H1 (cell line): ENCODE data around the gene RSAD2. TPM values are rescaled to one million over a fixed set of nuclear protein-coding genes. Genes with fewer than 3 reads are reported as not detected.

Experiments used
- CTCF ChIA-PET: fragments of 300-600 bp; sonication (Branson Sonifier 250); formaldehyde crosslinking; loops from one replicate; lab custom pipeline; 2021; ENCODE audit not compliant: partially characterized antibody; lab: Charles Lee
- POLR2A ChIA-PET: fragments of 300-600 bp; sonication (Branson Sonifier 250); formaldehyde crosslinking; loops from one replicate; lab custom pipeline; 2021; ENCODE audit warnings: inconsistent platforms; ENCODE audit not compliant: partially characterized antibody; lab: Charles Lee
- DNase-seq, 2 experiments: peaks; one replicate each; pipeline versions ENCODE4 v3.0.0 to v3.0.0-alpha.2; 2010 to 2022; ENCODE audit warnings: low spot score in 2 of 2, low read depth in 1 of 2, mixed read lengths in 1 of 2
- FAIRE-seq: peaks from 2 replicates; lab custom pipeline; 2011; peaks lifted over from hg19 to GRCh38; lab: Jason Lieb, UNC
- H2AFZ ChIP-seq: 2 replicates; pipeline ENCODE4 v1.8.1; 2012; ENCODE audit warnings: low read length, inconsistent platforms
- H2AK5ac ChIP-seq: 2 replicates; pipeline ENCODE4 v1.6.1; 2013; ENCODE audit warnings: low read depth, low read length
- H2BK120ac ChIP-seq: replicated peaks from 2 replicates; pipeline ENCODE3; 2013; ENCODE audit warnings: low read depth, low read length, inconsistent platforms
- H2BK12ac ChIP-seq: 2 replicates; pipeline ENCODE4 v1.6.1; 2013; ENCODE audit warnings: low read depth, low read length
- H2BK15ac ChIP-seq: 2 replicates; pipeline ENCODE4 v1.6.1; 2013; ENCODE audit warnings: low read length
- H2BK20ac ChIP-seq: 2 replicates; pipeline ENCODE4 v1.6.1; 2013; ENCODE audit warnings: low read length
- H2BK5ac ChIP-seq: 2 replicates; pipeline ENCODE4 v1.6.1; 2013; ENCODE audit warnings: low read depth, low read length
- H3K14ac ChIP-seq: 2 replicates; pipeline ENCODE4 v1.6.1; 2013; ENCODE audit warnings: inconsistent platforms; ENCODE audit not compliant: insufficient read length
- H3K18ac ChIP-seq: 2 replicates; pipeline ENCODE4 v1.6.1; 2013; ENCODE audit warnings: low read length; ENCODE audit errors: extremely low read depth
- H3K23ac ChIP-seq: 2 replicates; pipeline ENCODE4 v1.6.1; 2013; ENCODE audit warnings: inconsistent platforms; ENCODE audit not compliant: insufficient read length
- H3K23me2 ChIP-seq: 2 replicates; pipeline ENCODE4 v1.6.1; 2013; ENCODE audit warnings: low read depth, low read length
- H3K27ac ChIP-seq: 2 replicates; pipeline ENCODE4 v1.6.1; 2011; ENCODE audit warnings: low read depth, low read length, inconsistent platforms
- H3K27me3 ChIP-seq, 4 experiments: replicated peaks in 1 of 4; 1 replicate in 1 of 4; 2 replicates in 3 of 4; pipeline versions ENCODE4 v1.6.1 to v1.8.1; 2011 to 2013; ENCODE audit warnings: low read length in 3 of 4, mild to moderate bottlenecking in 3 of 4, inconsistent platforms in 2 of 4, mixed read lengths in 2 of 4, moderate library complexity in 1 of 4; ENCODE audit not compliant: control insufficient read depth in 3 of 4, insufficient read depth in 3 of 4; ENCODE audit errors: extremely low read depth in 1 of 4
- H3K36me3 ChIP-seq, 4 experiments: 2 replicates each; pipeline versions ENCODE4 v1.6.1 to v1.8.1; 2011 to 2013; ENCODE audit warnings: mild to moderate bottlenecking in 4 of 4, low read length in 3 of 4, moderate library complexity in 2 of 4, control low read depth in 1 of 4, inconsistent platforms in 1 of 4; ENCODE audit not compliant: insufficient read depth in 4 of 4, control insufficient read depth in 2 of 4
- H3K4ac ChIP-seq: replicated peaks from 2 replicates; pipeline ENCODE3; 2013; ENCODE audit warnings: low read length, low read depth, mixed read lengths, inconsistent platforms; ENCODE audit not compliant: insufficient read length
- H3K4me1 ChIP-seq, 4 experiments: replicated peaks in 1 of 4; 1 replicate in 1 of 4; 2 replicates in 3 of 4; pipeline versions ENCODE4 v1.6.1 to v1.8.1; 2011 to 2013; ENCODE audit warnings: low read length in 3 of 4, inconsistent platforms in 2 of 4, mixed read lengths in 1 of 4; ENCODE audit not compliant: insufficient read depth in 4 of 4, control insufficient read depth in 3 of 4
- H3K4me2 ChIP-seq, 2 experiments: 2 replicates each; pipeline versions ENCODE4 v1.6.1 to v1.8.1; 2011 to 2013; ENCODE audit warnings: low read depth in 2 of 2, low read length in 2 of 2, control low read depth in 1 of 2, inconsistent platforms in 1 of 2, mild to moderate bottlenecking in 1 of 2; ENCODE audit not compliant: insufficient read depth in 1 of 2
- H3K4me3 ChIP-seq, 4 experiments: fragments of 200-600, 300-600 bp in 1 of 4; sonication (generic), shearing (Covaris generic), sonication (Bioruptor Twin) in 1 of 4; 2 replicates each; pipeline versions ENCODE4 v1.5.1 to v1.8.1; 2011 to 2016; ENCODE audit warnings: low read length in 4 of 4, low read depth in 3 of 4, control low read depth in 2 of 4, inconsistent platforms in 2 of 4, mild to moderate bottlenecking in 2 of 4, mixed read lengths in 1 of 4, moderate library complexity in 1 of 4; ENCODE audit not compliant: insufficient read depth in 2 of 4; ENCODE audit errors: extremely low read depth in 1 of 4
- H3K56ac ChIP-seq: replicated peaks from 2 replicates; pipeline ENCODE3; 2013; ENCODE audit warnings: low read depth, mild to moderate bottlenecking, mixed read lengths, low read length, inconsistent platforms; ENCODE audit not compliant: insufficient read length
- H3K79me1 ChIP-seq: 2 replicates; pipeline ENCODE4 v1.6.1; 2013; ENCODE audit warnings: low read depth, low read length, control low read depth
- H3K79me2 ChIP-seq, 2 experiments: 2 replicates each; pipeline versions ENCODE4 v1.6.1 to v1.8.1; 2012 to 2013; ENCODE audit warnings: low read length in 2 of 2, mild to moderate bottlenecking in 2 of 2, inconsistent platforms in 1 of 2; ENCODE audit not compliant: insufficient read depth in 2 of 2, control insufficient read depth in 1 of 2
- H3K9ac ChIP-seq, 4 experiments: replicated peaks in 1 of 4; 1 replicate in 1 of 4; 2 replicates in 3 of 4; pipeline versions ENCODE4 v1.6.1 to v1.8.1; 2011 to 2013; ENCODE audit warnings: low read depth in 3 of 4, low read length in 3 of 4, control low read depth in 2 of 4, mild to moderate bottlenecking in 2 of 4, moderate library complexity in 2 of 4, inconsistent platforms in 1 of 4; ENCODE audit errors: extremely low read depth in 1 of 4
- H3K9me3 ChIP-seq, 2 experiments: 2 replicates each; pipeline versions ENCODE4 v1.6.1 to v1.8.1; 2012 to 2013; ENCODE audit warnings: mild to moderate bottlenecking in 2 of 2, moderate library complexity in 2 of 2, control low read depth in 1 of 2, inconsistent platforms in 1 of 2, low read depth in 1 of 2, low read length in 1 of 2, mixed read lengths in 1 of 2; ENCODE audit not compliant: insufficient read depth in 2 of 2
- H4K20me1 ChIP-seq, 2 experiments: replicated peaks in 1 of 2; 2 replicates each; pipeline versions ENCODE3 to v1.8.1; 2011 to 2013; ENCODE audit warnings: inconsistent platforms in 2 of 2, low read length in 2 of 2, mild to moderate bottlenecking in 1 of 2; ENCODE audit not compliant: insufficient read depth in 2 of 2, control insufficient read depth in 1 of 2
- H4K5ac ChIP-seq: 2 replicates; pipeline ENCODE4 v1.6.1; 2013; ENCODE audit warnings: low read length, low read depth, mixed read lengths, inconsistent platforms; ENCODE audit not compliant: insufficient read length
- H4K8ac ChIP-seq: 2 replicates; pipeline ENCODE4 v1.8.0; 2013; ENCODE audit warnings: mild to moderate bottlenecking, moderate library complexity, low read length, inconsistent platforms; ENCODE audit not compliant: insufficient read depth; ENCODE audit errors: extremely low read depth
- H4K91ac ChIP-seq: replicated peaks from 2 replicates; pipeline ENCODE3; 2013; ENCODE audit warnings: low read length, mixed read lengths, inconsistent platforms; ENCODE audit not compliant: insufficient read length
- ASH2L ChIP-seq: fragments of 200-600, 300-600 bp; sonication (generic); IDR thresholded peaks from one replicate; pipeline ENCODE4 v1.7.1; 2017; ENCODE audit warnings: low read length
- ATF2 ChIP-seq: IDR thresholded peaks from 2 replicates; pipeline ENCODE4 v1.6.1; 2012; ENCODE audit warnings: low read length, inconsistent platforms
- BRCA1 ChIP-seq: IDR thresholded peaks from 2 replicates; pipeline ENCODE4 v1.6.1; 2012; ENCODE audit warnings: low read depth, low read length, improper control_type of control experiment
- KDM5A ChIP-seq: fragments of 200-600 bp; IDR thresholded peaks from 2 replicates; pipeline ENCODE4 v1.7.1; 2012; ENCODE audit warnings: mild to moderate bottlenecking, low read length, inconsistent platforms, mixed read lengths
- NRF1 ChIP-seq: IDR thresholded peaks from 2 replicates; pipeline ENCODE4 v1.6.1; 2011; ENCODE audit warnings: mild to moderate bottlenecking, low read depth, low read length, improper control_type of control experiment
- SIN3A ChIP-seq, 2 experiments: IDR thresholded peaks in 1 of 2; conservative IDR thresholded peaks in 1 of 2; 2 replicates each; pipeline ENCODE4 v1.6.1; 2011 to 2012; ENCODE audit warnings: low read length in 2 of 2, improper control_type of control experiment in 1 of 2, low read depth in 1 of 2, mild to moderate bottlenecking in 1 of 2
- SP1 ChIP-seq: IDR thresholded peaks from 2 replicates; pipeline ENCODE4 v1.6.1; 2011; ENCODE audit warnings: low read depth, low read length
- TAF1 ChIP-seq: IDR thresholded peaks from 2 replicates; pipeline ENCODE4 v1.6.1; 2011; ENCODE audit warnings: mild to moderate bottlenecking, low read depth, low read length
- TCF12 ChIP-seq: IDR thresholded peaks from 2 replicates; pipeline ENCODE4 v1.6.1; 2011; ENCODE audit warnings: low read depth, mild to moderate bottlenecking, low read length
- WGBS, 2 experiments: shearing (Covaris generic) in 1 of 2; methylation state at CpG; one replicate each; pipeline versions ENCODE4 v1.1.6 to v1.1.7; 2013 to 2015; ENCODE audit warnings: low lambda C conversion rate in 2 of 2, mixed read lengths in 2 of 2, inconsistent platforms in 1 of 2, low coverage in 1 of 2, missing lambda C conversion rate in 1 of 2; ENCODE audit not compliant: insufficient replicate concordance in 2 of 2, insufficient coverage in 1 of 2, insufficient read length in 1 of 2; ENCODE audit errors: extremely low coverage in 1 of 2, missing lambda C conversion rate in 1 of 2; 5-methylcytosine and 5-hydroxymethylcytosine counted together
- polyA plus RNA-seq, 7 experiments: library from polyadenylated mRNA; depleted of rRNA in 3 of 7; stranded (reverse) in 5 of 7; unstranded in 2 of 7; fragments of >200 nt in 5 of 7; fragments of 200-250 nt in 2 of 7; gene quantifications; 1 replicate in 5 of 7; 2 replicates in 1 of 7; 4 replicates in 1 of 7; pipeline versions ENCODE4 v1.2.1 to v1.2.3, GENCODE V29; 2011 to 2013; ENCODE audit warnings: missing spikeins in 2 of 7, mixed read lengths in 2 of 7
- total RNA-seq: library from RNA; stranded (reverse); fragmentation: NEBNext Ultra II Directional; extraction: Animal tissue kit (Norgen Biotek cat#: 25700); gene quantifications from 2 replicates; pipeline ENCODE4 v1.2.1, GENCODE V29; 2021
- TF ChIP-seq, protein P1 (sequence below): IDR thresholded peaks from 2 replicates; pipeline ENCODE4 v1.6.1; 2011; ENCODE audit warnings: low read depth, mild to moderate bottlenecking, low read length; ENCODE audit not compliant: insufficient read depth
- TF ChIP-seq, protein P2 (sequence below): IDR thresholded peaks from 2 replicates; pipeline ENCODE4 v1.6.1; 2012; ENCODE audit warnings: inconsistent platforms

The RSAD2 gene
- total and polyA plus RNA-seq, 2 of the 8 experiments (the other 6 are each of a cell fraction or from before 2014, with no cell fraction given): not detected

- Histone ChIP-seq H3K23me2 (no peaks in the 10 kb centered on the region), H3K27me3 (no peaks in the 10 kb centered on the region), H3K56ac (no peak overlapping the region), H3K27ac (no peak overlapping the region), H3K4me1 (peaks cover 0 to 14% (median 5%) of the 10 kb centered on the region in 4 experiments; a peak in 5 of 7 replicates), H2BK20ac (no peak overlapping the region), H3K9me3 (no peaks in the 10 kb centered on the region), H3K14ac (no peak overlapping the region), H2BK12ac (no peak overlapping the region), H3K18ac (no peak overlapping the region), H3K4ac (no peak overlapping the region), H3K4me3 (no peak overlapping the region), H4K8ac (no peak overlapping the region), H3K79me2 (peaks cover 0 to 18% of the 10 kb centered on the region in 2 experiments; a peak in 2 of 4 replicates), H4K91ac (no peak overlapping the region), H2AFZ (no peak overlapping the region), H2BK120ac (no peak overlapping the region), H3K79me1 (peaks cover 4% of the 10 kb centered on the region; the same call in 1 of the 2 replicates), H2BK15ac (no peak overlapping the region), H2BK5ac (no peak overlapping the region), H3K23ac (no peak overlapping the region), H3K36me3 (no peaks in the 10 kb centered on the region; a peak in 1 of 8 replicates), H3K4me2 (no peak overlapping the region), H4K5ac (no peak overlapping the region), H3K9ac (no peak overlapping the region), H2AK5ac (no peak overlapping the region), H4K20me1 (peaks cover 3 to 4% of the 10 kb centered on the region in 2 experiments)
- 85% methylated on average over 7 of the region's 7 CpGs; no CpG with 5 or more reads in 1 of the 2 experiments for WGBS, 2 experiments
- no peak for DNase-seq
- no peak for FAIRE-seq
- CTCF ChIA-PET: interaction anchor here (0.6 to 1.6 kb wide), 5 partner anchors 10 to 82 kb away, joined by 3 to 9 read pairs (median 5); no protein-coding TSS in a partner anchor
- POLR2A ChIA-PET: no interaction called here
- TF ChIP-seq, protein P1, sequence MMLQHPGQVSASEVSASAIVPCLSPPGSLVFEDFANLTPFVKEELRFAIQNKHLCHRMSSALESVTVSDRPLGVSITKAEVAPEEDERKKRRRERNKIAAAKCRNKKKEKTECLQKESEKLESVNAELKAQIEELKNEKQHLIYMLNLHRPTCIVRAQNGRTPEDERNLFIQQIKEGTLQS: no peak
- TF ChIP-seq, protein P2, sequence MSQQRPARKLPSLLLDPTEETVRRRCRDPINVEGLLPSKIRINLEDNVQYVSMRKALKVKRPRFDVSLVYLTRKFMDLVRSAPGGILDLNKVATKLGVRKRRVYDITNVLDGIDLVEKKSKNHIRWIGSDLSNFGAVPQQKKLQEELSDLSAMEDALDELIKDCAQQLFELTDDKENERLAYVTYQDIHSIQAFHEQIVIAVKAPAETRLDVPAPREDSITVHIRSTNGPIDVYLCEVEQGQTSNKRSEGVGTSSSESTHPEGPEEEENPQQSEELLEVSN: no peak
- TF ChIP-seq TCF12 (no peak), ATF2 (no peak), SP1 (no peak), KDM5A (no peak), SIN3A (conservative IDR thresholded peaks at IDR 0.05 in 1 of 2, IDR thresholded peaks at IDR 0.05 in 1 of 2; ENCODE audit: low read depth in 1 of 2, low read length in 2 of 2) (no peak), ASH2L (no peak), BRCA1 (no peak), TAF1 (no peak), NRF1 (no peak)
These were observed 55.3 kb downstream of the RSAD2 start for GRCh38 chr2:6932828-6933227.
